ENCODE data around the gene CAVIN3.

CAVIN3 gene

DNA sequence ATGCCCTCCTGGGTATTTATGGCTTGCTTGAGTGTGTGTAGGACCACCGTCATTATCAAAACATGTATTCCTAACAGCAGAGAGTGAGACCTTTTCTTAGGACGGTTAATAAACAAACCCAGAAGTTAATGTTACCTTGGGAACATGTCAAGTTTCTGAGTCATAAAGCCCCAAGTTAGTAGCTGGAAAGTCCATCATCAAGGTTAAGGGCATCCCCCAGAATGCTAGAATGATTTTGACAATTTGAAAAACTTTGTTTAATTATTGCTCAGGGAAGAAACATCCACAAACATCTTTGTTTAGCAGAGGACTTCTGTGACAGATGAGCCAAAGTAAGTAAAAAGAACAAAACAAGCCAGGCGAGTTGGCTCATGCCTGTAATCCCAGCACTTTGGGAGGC, 20.0 kb downstream of the CAVIN3 start:
- TF ChIP-seq ZFP3 (CRISPR knock-in tag; IDR thresholded peaks at IDR 0.05) (no peak), GLIS3 (CRISPR knock-in tag; IDR thresholded peaks at IDR 0.05) (no peak), ZNF8 (CRISPR knock-in tag; IDR thresholded peaks at IDR 0.05) (no peak), CSDC2 (CRISPR knock-in tag; IDR thresholded peaks at IDR 0.05) (no peak), ZFP30 (CRISPR knock-in tag; IDR thresholded peaks at IDR 0.05) (no peak), ESRRG (CRISPR knock-in tag; IDR thresholded peaks at IDR 0.05) (no peak), POU6F1 (CRISPR knock-in tag; IDR thresholded peaks at IDR 0.05; ENCODE audit: borderline replicate concordance, low read depth) (no peak), ISL1 (CRISPR knock-in tag; IDR thresholded peaks at IDR 0.05) (no peak), TCF4 (CRISPR knock-in tag; IDR thresholded peaks at IDR 0.05; ENCODE audit: borderline replicate concordance) (no peak), PATZ1 (CRISPR knock-in tag; IDR thresholded peaks at IDR 0.05; ENCODE audit: borderline replicate concordance) (no peak)
- TF ChIP-seq, protein P1, sequence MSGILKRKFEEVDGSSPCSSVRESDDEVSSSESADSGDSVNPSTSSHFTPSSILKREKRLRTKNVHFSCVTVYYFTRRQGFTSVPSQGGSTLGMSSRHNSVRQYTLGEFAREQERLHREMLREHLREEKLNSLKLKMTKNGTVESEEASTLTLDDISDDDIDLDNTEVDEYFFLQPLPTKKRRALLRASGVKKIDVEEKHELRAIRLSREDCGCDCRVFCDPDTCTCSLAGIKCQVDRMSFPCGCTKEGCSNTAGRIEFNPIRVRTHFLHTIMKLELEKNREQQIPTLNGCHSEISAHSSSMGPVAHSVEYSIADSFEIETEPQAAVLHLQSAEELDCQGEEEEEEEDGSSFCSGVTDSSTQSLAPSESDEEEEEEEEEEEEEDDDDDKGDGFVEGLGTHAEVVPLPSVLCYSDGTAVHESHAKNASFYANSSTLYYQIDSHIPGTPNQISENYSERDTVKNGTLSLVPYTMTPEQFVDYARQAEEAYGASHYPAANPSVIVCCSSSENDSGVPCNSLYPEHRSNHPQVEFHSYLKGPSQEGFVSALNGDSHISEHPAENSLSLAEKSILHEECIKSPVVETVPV (CRISPR knock-in tag; IDR thresholded peaks at IDR 0.05), result no peak
- TF ChIP-seq, protein P2, sequence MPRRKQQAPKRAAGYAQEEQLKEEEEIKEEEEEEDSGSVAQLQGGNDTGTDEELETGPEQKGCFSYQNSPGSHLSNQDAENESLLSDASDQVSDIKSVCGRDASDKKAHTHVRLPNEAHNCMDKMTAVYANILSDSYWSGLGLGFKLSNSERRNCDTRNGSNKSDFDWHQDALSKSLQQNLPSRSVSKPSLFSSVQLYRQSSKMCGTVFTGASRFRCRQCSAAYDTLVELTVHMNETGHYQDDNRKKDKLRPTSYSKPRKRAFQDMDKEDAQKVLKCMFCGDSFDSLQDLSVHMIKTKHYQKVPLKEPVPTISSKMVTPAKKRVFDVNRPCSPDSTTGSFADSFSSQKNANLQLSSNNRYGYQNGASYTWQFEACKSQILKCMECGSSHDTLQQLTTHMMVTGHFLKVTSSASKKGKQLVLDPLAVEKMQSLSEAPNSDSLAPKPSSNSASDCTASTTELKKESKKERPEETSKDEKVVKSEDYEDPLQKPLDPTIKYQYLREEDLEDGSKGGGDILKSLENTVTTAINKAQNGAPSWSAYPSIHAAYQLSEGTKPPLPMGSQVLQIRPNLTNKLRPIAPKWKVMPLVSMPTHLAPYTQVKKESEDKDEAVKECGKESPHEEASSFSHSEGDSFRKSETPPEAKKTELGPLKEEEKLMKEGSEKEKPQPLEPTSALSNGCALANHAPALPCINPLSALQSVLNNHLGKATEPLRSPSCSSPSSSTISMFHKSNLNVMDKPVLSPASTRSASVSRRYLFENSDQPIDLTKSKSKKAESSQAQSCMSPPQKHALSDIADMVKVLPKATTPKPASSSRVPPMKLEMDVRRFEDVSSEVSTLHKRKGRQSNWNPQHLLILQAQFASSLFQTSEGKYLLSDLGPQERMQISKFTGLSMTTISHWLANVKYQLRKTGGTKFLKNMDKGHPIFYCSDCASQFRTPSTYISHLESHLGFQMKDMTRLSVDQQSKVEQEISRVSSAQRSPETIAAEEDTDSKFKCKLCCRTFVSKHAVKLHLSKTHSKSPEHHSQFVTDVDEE (CRISPR knock-in tag; IDR thresholded peaks at IDR 0.05), result no peak
- ATAC-seq, result no peak

DNA sequence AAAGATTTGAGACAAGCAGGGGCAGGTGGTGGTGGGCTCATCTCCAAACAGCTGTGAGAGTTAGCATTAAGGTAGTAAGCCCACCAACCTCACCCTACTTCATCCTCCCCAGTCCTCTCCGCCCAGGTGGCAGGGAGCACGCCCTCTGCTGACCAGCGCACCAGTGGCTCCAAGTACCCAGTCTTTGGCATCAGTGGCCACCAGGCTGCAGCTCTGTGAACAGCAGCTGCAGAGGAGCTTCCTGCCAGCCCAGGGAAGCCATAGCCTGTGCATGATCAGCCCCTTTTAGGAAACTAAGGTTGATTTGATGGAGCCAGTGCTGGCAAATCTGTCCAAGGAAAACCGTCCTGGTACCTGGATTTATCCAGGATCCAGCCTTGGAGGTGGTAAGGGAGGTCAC, 21.7 kb downstream of the CAVIN3 start:
- no peak for TF ChIP-seq RARB (CRISPR knock-in tag; IDR thresholded peaks at IDR 0.05)
- no peak for TF ChIP-seq ZNF70 (CRISPR knock-in tag; IDR thresholded peaks at IDR 0.05)
- TF ChIP-seq ZNF8 (CRISPR knock-in tag; IDR thresholded peaks at IDR 0.05), result no peak
- TF ChIP-seq SNAI2 (CRISPR knock-in tag; IDR thresholded peaks at IDR 0.05), result no peak
- TF ChIP-seq, protein P1 (CRISPR knock-in tag; IDR thresholded peaks at IDR 0.05), result no peak
- no peak for TF ChIP-seq PATZ1 (CRISPR knock-in tag; IDR thresholded peaks at IDR 0.05; ENCODE audit: borderline replicate concordance)
- no peak for TF ChIP-seq ISL1 (CRISPR knock-in tag; IDR thresholded peaks at IDR 0.05)
- no peak for TF ChIP-seq ZFP30 (CRISPR knock-in tag; IDR thresholded peaks at IDR 0.05)
- TF ChIP-seq CSDC2 (CRISPR knock-in tag; IDR thresholded peaks at IDR 0.05), result no peak
- no peak for TF ChIP-seq OSR1 (CRISPR knock-in tag; IDR thresholded peaks at IDR 0.05)
- no peak for TF ChIP-seq ZNF565 (CRISPR knock-in tag; conservative IDR thresholded peaks at IDR 0.05; ENCODE audit: low read depth)
- TF ChIP-seq GLIS3 (CRISPR knock-in tag; IDR thresholded peaks at IDR 0.05), result no peak
- TF ChIP-seq ARNTL (CRISPR knock-in tag; IDR thresholded peaks at IDR 0.05; ENCODE audit: borderline replicate concordance, low read depth), result no peak
- TF ChIP-seq ZFP3 (CRISPR knock-in tag; IDR thresholded peaks at IDR 0.05), result no peak
- TF ChIP-seq PPARA (CRISPR knock-in tag; IDR thresholded peaks at IDR 0.05; ENCODE audit: borderline replicate concordance), result no peak
- no peak for TF ChIP-seq BACH2 (CRISPR knock-in tag; IDR thresholded peaks at IDR 0.05; ENCODE audit: borderline replicate concordance)
- no peak for TF ChIP-seq POU6F1 (CRISPR knock-in tag; IDR thresholded peaks at IDR 0.05; ENCODE audit: borderline replicate concordance, low read depth)
- peak; percentile 98 for ATAC-seq

Measured in SK-N-SH treated with all-trans-retinoic acid at 6 μM for 48 hours (cell line).